Measurements from ENCODE around the gene CBARP. TPM values are rescaled to one million over a fixed set of nuclear protein-coding genes. Genes with fewer than 3 reads are reported as not detected.

Gene CBARP
- total and polyA plus RNA-seq, 2 of the 13 experiments (the other 11 are each of a cell fraction or from before 2014, with no cell fraction given): 1.2 to 1.4 TPM

DNA sequence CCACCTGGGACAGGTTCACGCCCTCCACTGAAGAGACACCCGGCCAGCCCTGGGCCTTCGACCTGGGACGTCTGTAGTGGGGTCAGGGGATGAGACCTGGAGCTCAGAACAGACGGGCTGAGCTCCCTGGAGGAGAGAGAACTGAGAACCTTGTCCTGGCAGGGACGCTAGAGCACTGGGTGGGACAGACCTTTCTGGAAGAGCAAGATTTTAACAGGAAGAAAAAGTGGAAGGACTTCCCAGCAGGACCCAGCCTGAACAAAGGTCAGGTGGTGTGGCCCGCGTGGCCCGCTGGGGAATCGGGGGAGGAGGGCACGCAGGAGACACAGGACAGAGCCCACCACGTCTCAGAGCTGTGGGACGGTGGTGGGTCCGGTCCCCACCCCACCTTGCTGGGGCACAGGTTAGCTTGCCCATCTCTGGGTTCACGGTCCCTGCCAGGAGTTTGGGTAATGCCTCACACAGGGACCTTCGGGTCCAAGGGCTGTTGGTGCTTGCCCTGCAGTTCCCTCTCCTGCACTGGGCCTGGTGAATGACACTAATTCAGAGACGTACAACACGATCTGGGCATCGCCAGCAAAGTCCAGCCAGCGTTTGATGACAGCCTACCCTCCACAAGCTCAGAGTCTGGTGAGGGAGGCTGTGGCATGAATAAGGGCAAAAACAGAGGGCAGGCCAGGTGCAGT is 46.6 kb upstream of the CBARP start (continued):
- TF ChIP-seq ZNF549 (CRISPR knock-in tag; IDR thresholded peaks at IDR 0.05): no peak
- TF ChIP-seq RFXAP (CRISPR knock-in tag; IDR thresholded peaks at IDR 0.05; ENCODE audit: borderline replicate concordance): 0 out of 2 replicates have a peak, but pooled peaks have one; percentile 26
- TF ChIP-seq, protein P1, sequence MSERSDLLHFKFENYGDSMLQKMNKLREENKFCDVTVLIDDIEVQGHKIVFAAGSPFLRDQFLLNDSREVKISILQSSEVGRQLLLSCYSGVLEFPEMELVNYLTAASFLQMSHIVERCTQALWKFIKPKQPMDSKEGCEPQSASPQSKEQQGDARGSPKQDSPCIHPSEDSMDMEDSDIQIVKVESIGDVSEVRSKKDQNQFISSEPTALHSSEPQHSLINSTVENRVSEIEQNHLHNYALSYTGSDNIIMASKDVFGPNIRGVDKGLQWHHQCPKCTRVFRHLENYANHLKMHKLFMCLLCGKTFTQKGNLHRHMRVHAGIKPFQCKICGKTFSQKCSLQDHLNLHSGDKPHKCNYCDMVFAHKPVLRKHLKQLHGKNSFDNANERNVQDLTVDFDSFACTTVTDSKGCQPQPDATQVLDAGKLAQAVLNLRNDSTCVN (CRISPR knock-in tag; IDR thresholded peaks at IDR 0.05; ENCODE audit: borderline replicate concordance): peak; percentile 80; the same call in 1 of the 2 replicates
- peak; percentile 72 for TF ChIP-seq HNF4A (CRISPR knock-in tag; IDR thresholded peaks at IDR 0.05)
- no peak for TF ChIP-seq CEBPG (CRISPR knock-in tag; IDR thresholded peaks at IDR 0.05)
- peak; percentile 37; the same call in 1 of the 2 replicates for TF ChIP-seq ELF3 (CRISPR knock-in tag; IDR thresholded peaks at IDR 0.05)
- TF ChIP-seq ZNF567 (CRISPR knock-in tag; IDR thresholded peaks at IDR 0.05; ENCODE audit: borderline replicate concordance): no peak
- TF ChIP-seq ZNF619 (CRISPR knock-in tag; IDR thresholded peaks at IDR 0.05): no peak
- no peak for TF ChIP-seq PRDM15 (CRISPR knock-in tag; IDR thresholded peaks at IDR 0.05)
- no peak for TF ChIP-seq SIN3B (IDR thresholded peaks at IDR 0.05; ENCODE audit: low read length)
- no peak for TF ChIP-seq ZNF121 (CRISPR knock-in tag; IDR thresholded peaks at IDR 0.05)
- TF ChIP-seq MYNN (CRISPR knock-in tag; IDR thresholded peaks at IDR 0.05; ENCODE audit: low read depth): no peak
- TF ChIP-seq ARNT (IDR thresholded peaks at IDR 0.05): no peak
- TF ChIP-seq, protein P2, sequence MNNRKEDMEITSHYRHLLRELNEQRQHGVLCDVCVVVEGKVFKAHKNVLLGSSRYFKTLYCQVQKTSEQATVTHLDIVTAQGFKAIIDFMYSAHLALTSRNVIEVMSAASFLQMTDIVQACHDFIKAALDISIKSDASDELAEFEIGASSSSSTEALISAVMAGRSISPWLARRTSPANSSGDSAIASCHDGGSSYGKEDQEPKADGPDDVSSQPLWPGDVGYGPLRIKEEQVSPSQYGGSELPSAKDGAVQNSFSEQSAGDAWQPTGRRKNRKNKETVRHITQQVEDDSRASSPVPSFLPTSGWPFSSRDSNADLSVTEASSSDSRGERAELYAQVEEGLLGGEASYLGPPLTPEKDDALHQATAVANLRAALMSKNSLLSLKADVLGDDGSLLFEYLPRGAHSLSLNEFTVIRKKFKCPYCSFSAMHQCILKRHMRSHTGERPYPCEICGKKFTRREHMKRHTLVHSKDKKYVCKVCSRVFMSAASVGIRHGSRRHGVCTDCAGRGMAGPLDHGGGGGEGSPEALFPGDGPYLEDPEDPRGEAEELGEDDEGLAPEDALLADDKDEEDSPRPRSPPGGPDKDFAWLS (CRISPR knock-in tag; IDR thresholded peaks at IDR 0.05; ENCODE audit: borderline replicate concordance): no peak
- no peak for TF ChIP-seq CSRNP2 (CRISPR knock-in tag; conservative IDR thresholded peaks at IDR 0.05; ENCODE audit: low read depth)
- TF ChIP-seq ZNF720 (CRISPR knock-in tag; IDR thresholded peaks at IDR 0.05): no peak
- no peak for TF ChIP-seq RORA (CRISPR knock-in tag; IDR thresholded peaks at IDR 0.05)
- peak; percentile 63 for TF ChIP-seq ATF7-NPFF (CRISPR knock-in tag; IDR thresholded peaks at IDR 0.05; ENCODE audit: low read depth)
- TF ChIP-seq U2AF2 (IDR thresholded peaks at IDR 0.05; ENCODE audit: low read depth, low read length): no peak
- no peak for TF ChIP-seq EED (CRISPR knock-in tag; IDR thresholded peaks at IDR 0.05)
- peak; percentile 63; the same call in 1 of the 2 replicates for TF ChIP-seq ZNF335 (CRISPR knock-in tag; IDR thresholded peaks at IDR 0.05)
- TF ChIP-seq ZFP1 (CRISPR knock-in tag; IDR thresholded peaks at IDR 0.05): no peak
- no peak for TF ChIP-seq PLSCR1 (CRISPR knock-in tag; IDR thresholded peaks at IDR 0.05; ENCODE audit: borderline replicate concordance)
